ENCODE data around the gene MICAL1.

Gene MICAL1

GRCh38 chr6:109454496-109455436 is 806 bp downstream of the MICAL1 start:
- DNase-seq (ENCODE audit: low read depth) = no peak

GRCh38 chr6:109453594-109454495 is 1.7 kb downstream of the MICAL1 start:
- no peak for DNase-seq (ENCODE audit: low read depth)

GRCh38 chr6:109453156-109453555 is 2.4 kb downstream of the MICAL1 start:
- DNase-seq (ENCODE audit: low read depth) = no peak

- DNase-seq (ENCODE audit: low read depth) = no peak
These were observed 3.4 kb downstream of the MICAL1 start for GRCh38 chr6:109452181-109452580.

GRCh38 chr6:109451376-109451775 is 4.2 kb downstream of the MICAL1 start:
- no peak for DNase-seq (ENCODE audit: low read depth)

GRCh38 chr6:109450801-109451200 is 4.8 kb downstream of the MICAL1 start:
- no peak for DNase-seq (ENCODE audit: low read depth)

- DNase-seq (ENCODE audit: low read depth) = no peak
These were observed 5.5 kb downstream of the MICAL1 start for GRCh38 chr6:109449795-109450673.

GRCh38 chr6:109449064-109449794 is 6.3 kb downstream of the MICAL1 start:
- no peak for DNase-seq (ENCODE audit: low read depth)

GRCh38 chr6:109448615-109449014 is 7.0 kb downstream of the MICAL1 start:
- no peak for DNase-seq (ENCODE audit: low read depth)

- DNase-seq (ENCODE audit: low read depth) = no peak
These were observed 7.6 kb downstream of the MICAL1 start for GRCh38 chr6:109447878-109448555.

GRCh38 chr6:109447087-109447486 is 8.5 kb downstream of the MICAL1 start:
- no peak for DNase-seq (ENCODE audit: low read depth)

- DNase-seq (ENCODE audit: low read depth) = no peak
These were observed 9.0 kb downstream of the MICAL1 start for GRCh38 chr6:109446541-109446940.

- no peak for DNase-seq (ENCODE audit: low read depth)
These were observed 9.5 kb downstream of the MICAL1 start for GRCh38 chr6:109446072-109446471.

- DNase-seq (ENCODE audit: low read depth) = no peak
These were observed 10.2 kb downstream of the MICAL1 start for GRCh38 chr6:109445382-109445781.

- DNase-seq (ENCODE audit: low read depth) = no peak
These were observed 12.1 kb downstream of the MICAL1 start for GRCh38 chr6:109443425-109443950.

GRCh38 chr6:109442393-109442924 is 13.1 kb downstream of the MICAL1 start:
- DNase-seq (ENCODE audit: low read depth) = no peak

- no peak for DNase-seq (ENCODE audit: low read depth)
These were observed 14.3 kb downstream of the MICAL1 start for GRCh38 chr6:109441069-109441816.

GRCh38 chr6:109440331-109441068 is 15.1 kb downstream of the MICAL1 start, which contains the start of the genes PPIL6 and SMPD2:
Gene PPIL6, minus strand, starts transcription at chr6:109440628. Its CDS starts 38 bp downstream, at chr6:109440590.
Gene SMPD2, plus strand, starts transcription at chr6:109440724. Its CDS starts 398 bp downstream, at chr6:109441122.
- DNase-seq (ENCODE audit: low read depth) = no peak
